ENCODE results near the gene USF2. TPM values are rescaled to one million over a fixed set of nuclear protein-coding genes. Genes with fewer than 3 reads are reported as not detected.
"Not testable (repeated sequence)": the region's sequence is repeated elsewhere in the genome, so short reads cannot be mapped to it uniquely, and the experiment has no call there.

USF2 gene
- total RNA-seq, 1 experiment from 2014 or later: 121 TPM

- Histone ChIP-seq H3K4me1 (ENCODE audit: control insufficient read depth, insufficient read depth, low read length) (no peaks in the 10 kb centered on the region), H3K4me3 (ENCODE audit: low read depth in 2 of 2, low read length in 2 of 2) (no peak overlapping the region), H3K36me3 (ENCODE audit: control insufficient read depth, insufficient read depth, low read length) (no peaks in the 10 kb centered on the region), H3K27me3 (ENCODE audit: control insufficient read depth, insufficient read depth, low read length) (no peaks in the 10 kb centered on the region; the same call in 1 of the 2 replicates), H3K27ac (ENCODE audit: low read length) (no peak overlapping the region), H3K9me3 (ENCODE audit: control insufficient read depth, insufficient read depth, low read depth, low read length) (no peaks in the 10 kb centered on the region)
- BruUV-seq (replicated peaks): no TSS peak
- in situ Hi-C loops (cut with HindIII; ENCODE audit: low pct_unique_long_range_greater_than_20kb, low sequenced_read_pairs) (no loop called here), intact Hi-C loops (cut with micrococcal nuclease; ENCODE audit: unreplicated experiment) (no loop called here)
- ATAC-seq (no peak), DNase-seq (ENCODE audit: low read depth, low spot score) (no peak)
- POLR2A ChIA-PET: no interaction called here
- CTCF ChIA-PET: no interaction called here
- TF ChIP-seq CTCF (IDR thresholded peaks at IDR 0.05) (no peak), POLR2AphosphoS5 (IDR thresholded peaks at IDR 0.05; ENCODE audit: low read depth, low read length) (no peak), REST (IDR thresholded peaks at IDR 0.05; ENCODE audit: insufficient read depth in 1 of 2, low read depth in 2 of 2, low read length in 1 of 2) (no peak), TCF7L2 (IDR thresholded peaks at IDR 0.05; ENCODE audit: low read depth, low read length) (no peak), SIN3A (IDR thresholded peaks at IDR 0.05; ENCODE audit: borderline replicate concordance, insufficient read depth, low read depth, low read length) (no peak)
These were observed 35.9 kb upstream of the USF2 start for GRCh38 chr19:35232912-35233311.

GRCh38 chr19:35236638-35237400 lies 31.9 kb upstream of the USF2 start:
- BruUV-seq (replicated peaks): no TSS peak
- H3K27ac ChIP-seq (ENCODE audit: low read length): no peak overlapping the region
- TF ChIP-seq POLR2AphosphoS5 (IDR thresholded peaks at IDR 0.05; ENCODE audit: low read depth, low read length) (no peak), SIN3A (IDR thresholded peaks at IDR 0.05; ENCODE audit: borderline replicate concordance, insufficient read depth, low read depth, low read length) (no peak), TCF7L2 (IDR thresholded peaks at IDR 0.05; ENCODE audit: low read depth, low read length) (no peak), REST (IDR thresholded peaks at IDR 0.05; ENCODE audit: insufficient read depth in 1 of 2, low read depth in 2 of 2, low read length in 1 of 2) (no peak), CTCF (IDR thresholded peaks at IDR 0.05) (no peak)
- no peaks in the 10 kb centered on the region for H3K36me3 ChIP-seq (ENCODE audit: control insufficient read depth, insufficient read depth, low read length)
- no peak for DNase-seq (ENCODE audit: low read depth, low spot score)
- H3K4me3 ChIP-seq (ENCODE audit: low read depth in 2 of 2, low read length in 2 of 2): no peak overlapping the region
- H3K4me1 ChIP-seq (ENCODE audit: control insufficient read depth, insufficient read depth, low read length): no peaks in the 10 kb centered on the region
- ATAC-seq: 0 out of 2 replicates have a peak, but pooled peaks have one; percentile 34
- in situ Hi-C loops (cut with HindIII; ENCODE audit: low pct_unique_long_range_greater_than_20kb, low sequenced_read_pairs) (no loop called here), intact Hi-C loops (cut with micrococcal nuclease; ENCODE audit: unreplicated experiment) (no loop called here)
- H3K9me3 ChIP-seq (ENCODE audit: control insufficient read depth, insufficient read depth, low read depth, low read length): peaks cover 6% of the 10 kb centered on the region; the same call in 1 of the 2 replicates
- POLR2A ChIA-PET: interaction anchor here (0.6 kb wide), 1 partner anchor 250 kb away, joined by 3 read pairs; no protein-coding TSS in a partner anchor
- peaks cover 15% of the 10 kb centered on the region; the same call in 1 of the 2 replicates for H3K27me3 ChIP-seq (ENCODE audit: control insufficient read depth, insufficient read depth, low read length)
- CTCF ChIA-PET: interaction anchor here (0.5 to 0.7 kb wide), 3 partner anchors 28 to 583 kb away, joined by 3 to 12 read pairs (median 4); no protein-coding TSS in a partner anchor

- POLR2A ChIA-PET; H3K27ac ChIP-seq (ENCODE audit: low read length); in situ Hi-C loops (cut with HindIII; ENCODE audit: low pct_unique_long_range_greater_than_20kb, low sequenced_read_pairs); ATAC-seq; DNase-seq (ENCODE audit: low read depth, low spot score); H3K4me1 ChIP-seq (ENCODE audit: control insufficient read depth, insufficient read depth, low read length); H3K36me3 ChIP-seq (ENCODE audit: control insufficient read depth, insufficient read depth, low read length); BruUV-seq (replicated peaks); H3K9me3 ChIP-seq (ENCODE audit: control insufficient read depth, insufficient read depth, low read depth, low read length); intact Hi-C loops (cut with micrococcal nuclease; ENCODE audit: unreplicated experiment); CTCF ChIA-PET; H3K4me3 ChIP-seq (ENCODE audit: low read depth in 2 of 2, low read length in 2 of 2): not testable (repeated sequence)
- peaks cover 34% of the 10 kb centered on the region for H3K27me3 ChIP-seq (ENCODE audit: control insufficient read depth, insufficient read depth, low read length)
These were observed 29.2 kb upstream of the USF2 start for GRCh38 chr19:35239597-35239996.

Measured in Panc1 (cell line).